H1 (cell line): ENCODE data around the gene CACNB4. TPM values are rescaled to one million over a fixed set of nuclear protein-coding genes. Genes with fewer than 3 reads are reported as not detected.

Experiments
- ASH2L ChIP-seq: fragments of 200-600, 300-600 bp; sonication (generic); IDR thresholded peaks from one replicate; pipeline ENCODE4 v1.7.1; 2017; ENCODE audit warnings: low read length
- BRCA1 ChIP-seq: IDR thresholded peaks from 2 replicates; pipeline ENCODE4 v1.6.1; 2012; ENCODE audit warnings: low read depth, low read length, improper control_type of control experiment
- CBX5 ChIP-seq: fragments of 300-800, 300-1000 bp; sonication (generic); IDR thresholded peaks from 2 replicates; pipeline ENCODE4 v1.7.1; 2016; ENCODE audit warnings: antibody characterized with exemption, low read length, low read depth
- CHD7 ChIP-seq: fragments of 300-600 bp; sonication (generic); IDR thresholded peaks from 2 replicates; pipeline ENCODE4 v1.7.1; 2012; ENCODE audit warnings: low read length, moderate library complexity, mild to moderate bottlenecking, inconsistent platforms; ENCODE audit not compliant: insufficient replicate concordance
- EZH2 ChIP-seq: fragments of 200-600 bp; sonication (generic); IDR thresholded peaks from 2 replicates; pipeline ENCODE4 v1.7.1; 2012; ENCODE audit warnings: low read depth, mild to moderate bottlenecking, moderate library complexity, low read length, inconsistent platforms; ENCODE audit not compliant: severe bottlenecking
- KDM1A ChIP-seq: fragments of 200-600, 300-600 bp; sonication (generic); IDR thresholded peaks from 2 replicates; pipeline ENCODE4 v1.7.1; 2016; ENCODE audit warnings: mild to moderate bottlenecking, low read length, borderline replicate concordance
- POU5F1 ChIP-seq: IDR thresholded peaks from 2 replicates; pipeline ENCODE4 v1.6.1; 2011; ENCODE audit warnings: low read depth, mild to moderate bottlenecking, low read length, moderate library complexity
- SIRT6 ChIP-seq: IDR thresholded peaks from one replicate; pipeline ENCODE4 v1.7.1; 2012; ENCODE audit warnings: low read length, inconsistent platforms
- polyA plus RNA-seq, 7 experiments: library from polyadenylated mRNA; depleted of rRNA in 3 of 7; stranded (reverse) in 5 of 7; unstranded in 2 of 7; fragments of >200 nt in 5 of 7; fragments of 200-250 nt in 2 of 7; gene quantifications; 1 replicate in 5 of 7; 2 replicates in 1 of 7; 4 replicates in 1 of 7; pipeline versions ENCODE4 v1.2.1 to v1.2.3, GENCODE V29; 2011 to 2013; ENCODE audit warnings: missing spikeins in 2 of 7, mixed read lengths in 2 of 7
- total RNA-seq: library from RNA; stranded (reverse); fragmentation: NEBNext Ultra II Directional; extraction: Animal tissue kit (Norgen Biotek cat#: 25700); gene quantifications from 2 replicates; pipeline ENCODE4 v1.2.1, GENCODE V29; 2021

Gene CACNB4
- total and polyA plus RNA-seq, 2 of the 8 experiments (the other 6 are each of a cell fraction or from before 2014, with no cell fraction given), result 2.0 to 4.0 TPM

GRCh38 chr2:152016181-152017120 is 82.4 kb downstream of the CACNB4 start (continued):
- TF ChIP-seq EZH2, result no peak
- no peak for TF ChIP-seq CHD7
- TF ChIP-seq SIRT6, result no peak
- TF ChIP-seq BRCA1, result no peak
- TF ChIP-seq ASH2L, result no peak
- no peak for TF ChIP-seq CBX5
- TF ChIP-seq KDM1A, result no peak
- no peak for TF ChIP-seq POU5F1
